GM21786 (cell line): ENCODE results near the gene ROBO1.

Source experiments
- ATAC-seq: cut with Tn5 transposase; IDR thresholded peaks from one replicate; pipeline ENCODE4 v1.9.1; 2021; ENCODE audit not compliant: unreplicated experiment

ROBO1 gene

GRCh38 chr3:79478620-79479019, 289.2 kb downstream of the ROBO1 start:
- ATAC-seq: no peak

- no peak for ATAC-seq
Measured at GRCh38 chr3:79477242-79477641, 290.6 kb downstream of the ROBO1 start.

GRCh38 chr3:79473993-79474392, 293.8 kb downstream of the ROBO1 start:
- ATAC-seq: no peak

- ATAC-seq: no peak
Measured at GRCh38 chr3:79467721-79468120, 300.1 kb downstream of the ROBO1 start.

- ATAC-seq: no peak
Measured at GRCh38 chr3:79461129-79461792, 306.5 kb downstream of the ROBO1 start.

- no peak for ATAC-seq
Measured at GRCh38 chr3:79453600-79453999, 314.2 kb downstream of the ROBO1 start.

- ATAC-seq: no peak
Measured at GRCh38 chr3:79436387-79436786, 331.4 kb downstream of the ROBO1 start.

GRCh38 chr3:79427081-79427480, 340.7 kb downstream of the ROBO1 start:
- no peak for ATAC-seq

- no peak for ATAC-seq
Measured at GRCh38 chr3:79424811-79425210, 343.0 kb downstream of the ROBO1 start.

- ATAC-seq: no peak
Measured at GRCh38 chr3:79423417-79423816, 344.4 kb downstream of the ROBO1 start.

- ATAC-seq: no peak
Measured at GRCh38 chr3:79421273-79421672, 346.5 kb downstream of the ROBO1 start.

GRCh38 chr3:79418855-79419621, 348.8 kb downstream of the ROBO1 start:
- no peak for ATAC-seq

- no peak for ATAC-seq
Measured at GRCh38 chr3:79415356-79415755, 352.4 kb downstream of the ROBO1 start.

- no peak for ATAC-seq
Measured at GRCh38 chr3:79414806-79415205, 353.0 kb downstream of the ROBO1 start.

- no peak for ATAC-seq
Measured at GRCh38 chr3:79414035-79414434, 353.8 kb downstream of the ROBO1 start.

GRCh38 chr3:79412537-79412936, 355.3 kb downstream of the ROBO1 start:
- no peak for ATAC-seq

GRCh38 chr3:79410617-79411016, 357.2 kb downstream of the ROBO1 start:
- ATAC-seq: no peak

GRCh38 chr3:79410136-79410535, 357.7 kb downstream of the ROBO1 start:
- ATAC-seq: no peak

- ATAC-seq: no peak
Measured at GRCh38 chr3:79406175-79406574, 361.6 kb downstream of the ROBO1 start.

- ATAC-seq: no peak
Measured at GRCh38 chr3:79405183-79405582, 362.6 kb downstream of the ROBO1 start.

GRCh38 chr3:79396595-79396994, 371.2 kb downstream of the ROBO1 start:
- no peak for ATAC-seq

GRCh38 chr3:79392479-79392878, 375.3 kb downstream of the ROBO1 start:
- no peak for ATAC-seq

GRCh38 chr3:79390352-79390751, 377.4 kb downstream of the ROBO1 start:
- ATAC-seq: no peak
